ENCODE results near the gene PRKACG.
A peak's percentile ranks its signal among the peaks of the same experiment; 100 is the strongest.

The PRKACG gene

GRCh38 chr9:69019808-69020207, 5.9 kb upstream of the PRKACG start:
- H3K9ac ChIP-seq (ENCODE audit: low read length) = no peak overlapping the region
- no peak overlapping the region for H3K4me3 ChIP-seq (ENCODE audit: low read length)
- no peaks in the 10 kb centered on the region for H3K9me3 ChIP-seq (replicated peaks; ENCODE audit: insufficient read depth, low read length)
- H3K4me2 ChIP-seq (ENCODE audit: low read depth, low read length) = no peak overlapping the region
- no peaks in the 10 kb centered on the region for H3K27me3 ChIP-seq (replicated peaks; ENCODE audit: insufficient read depth, low read length)
- peak; percentile 10 for DNase-seq
- H2AFZ ChIP-seq (ENCODE audit: low read length) = no peak overlapping the region
- TF ChIP-seq CTCF (IDR thresholded peaks at IDR 0.05; ENCODE audit: low read length) = no peak
- no peak for TF ChIP-seq EZH2 (optimal IDR thresholded peaks at IDR 0.05; ENCODE audit: low read depth, low read length)
- no peak for TF ChIP-seq EZH2phosphoT487 (IDR thresholded peaks at IDR 0.05; ENCODE audit: low read length)
- no peaks in the 10 kb centered on the region for H3K4me1 ChIP-seq (ENCODE audit: low read length)
- H4K20me1 ChIP-seq (ENCODE audit: insufficient read depth, low read length) = no peaks in the 10 kb centered on the region
- H3F3A ChIP-seq (ENCODE audit: insufficient read depth, low read length) = no peaks in the 10 kb centered on the region
- no peaks in the 10 kb centered on the region for H3K79me2 ChIP-seq (ENCODE audit: low read length)
- no peaks in the 10 kb centered on the region for H3K9me2 ChIP-seq (replicated peaks; ENCODE audit: insufficient read depth, low read length)
- no peak overlapping the region for H3K27ac ChIP-seq (ENCODE audit: low read length)
- H3K36me3 ChIP-seq (replicated peaks; ENCODE audit: insufficient read depth, low read length) = no peaks in the 10 kb centered on the region

GRCh38 chr9:69018737-69019136, 4.8 kb upstream of the PRKACG start:
- Histone ChIP-seq H2AFZ (ENCODE audit: low read length) (no peak overlapping the region), H3K9me3 (replicated peaks; ENCODE audit: insufficient read depth, low read length) (no peaks in the 10 kb centered on the region), H3K36me3 (replicated peaks; ENCODE audit: insufficient read depth, low read length) (no peaks in the 10 kb centered on the region), H3K4me2 (ENCODE audit: low read depth, low read length) (no peak overlapping the region), H3K9me2 (replicated peaks; ENCODE audit: insufficient read depth, low read length) (no peaks in the 10 kb centered on the region), H3K79me2 (ENCODE audit: low read length) (no peaks in the 10 kb centered on the region), H3K9ac (ENCODE audit: low read length) (no peak overlapping the region), H4K20me1 (ENCODE audit: insufficient read depth, low read length) (no peaks in the 10 kb centered on the region), H3K27ac (ENCODE audit: low read length) (no peak overlapping the region), H3F3A (ENCODE audit: insufficient read depth, low read length) (no peaks in the 10 kb centered on the region), H3K4me1 (ENCODE audit: low read length) (no peaks in the 10 kb centered on the region), H3K4me3 (ENCODE audit: low read length) (no peak overlapping the region), H3K27me3 (replicated peaks; ENCODE audit: insufficient read depth, low read length) (no peaks in the 10 kb centered on the region)
- no peak for DNase-seq
- no peak for TF ChIP-seq CTCF (IDR thresholded peaks at IDR 0.05; ENCODE audit: low read length)
- no peak for TF ChIP-seq EZH2phosphoT487 (IDR thresholded peaks at IDR 0.05; ENCODE audit: low read length)
- no peak for TF ChIP-seq EZH2 (optimal IDR thresholded peaks at IDR 0.05; ENCODE audit: low read depth, low read length)

DNA sequence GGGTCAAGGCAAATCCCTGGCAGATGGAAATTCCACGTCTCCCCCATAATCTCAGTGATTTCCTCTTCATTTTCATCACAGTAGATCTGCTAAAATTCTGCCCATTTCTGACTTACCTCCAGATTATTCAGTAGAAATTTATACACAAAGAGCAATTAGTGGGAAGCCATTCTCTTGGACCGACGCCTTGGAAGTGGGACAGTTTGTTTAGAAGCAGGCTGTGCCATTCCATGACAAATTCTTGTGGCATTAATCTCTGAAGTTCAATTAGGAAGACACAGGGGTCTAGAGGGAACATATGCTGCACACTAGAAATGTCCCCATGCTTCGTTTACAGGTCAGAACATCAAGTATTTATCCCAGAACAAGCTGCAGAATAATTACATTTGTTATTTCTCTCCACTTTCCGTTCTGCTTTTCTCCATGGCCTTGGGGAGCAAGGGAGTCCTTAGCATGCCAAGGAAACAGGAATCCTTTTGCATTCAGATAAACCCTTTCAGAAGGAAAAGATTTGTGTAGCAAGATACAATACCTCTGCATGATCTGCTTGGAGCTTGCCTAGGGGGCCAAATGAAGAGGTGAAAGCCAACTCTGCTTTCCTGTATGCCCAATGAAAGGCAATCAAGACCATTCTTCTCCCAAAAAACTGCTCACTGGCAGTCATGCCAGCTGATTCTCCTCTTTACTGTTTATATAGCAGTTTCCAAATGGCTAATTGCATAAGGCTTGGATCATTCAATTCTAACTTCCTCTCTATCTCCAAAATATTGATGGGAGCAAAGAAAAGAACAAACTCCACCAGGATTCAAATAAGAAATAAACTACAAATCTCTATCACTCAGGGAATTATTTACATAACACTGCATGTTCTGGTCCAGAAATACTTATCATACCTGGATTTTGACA, 2.5 kb upstream of the PRKACG start:
- Histone ChIP-seq H2AFZ (ENCODE audit: low read length) (no peak overlapping the region), H3K27ac (ENCODE audit: low read length) (no peak overlapping the region), H3K4me1 (ENCODE audit: low read length) (no peaks in the 10 kb centered on the region), H3K9me3 (replicated peaks; ENCODE audit: insufficient read depth, low read length) (no peaks in the 10 kb centered on the region), H3K36me3 (replicated peaks; ENCODE audit: insufficient read depth, low read length) (no peaks in the 10 kb centered on the region), H3K27me3 (replicated peaks; ENCODE audit: insufficient read depth, low read length) (no peaks in the 10 kb centered on the region), H3K9me2 (replicated peaks; ENCODE audit: insufficient read depth, low read length) (no peaks in the 10 kb centered on the region), H3K9ac (ENCODE audit: low read length) (no peak overlapping the region), H3K4me2 (ENCODE audit: low read depth, low read length) (no peak overlapping the region), H3K79me2 (ENCODE audit: low read length) (no peaks in the 10 kb centered on the region), H3K4me3 (ENCODE audit: low read length) (no peak overlapping the region), H4K20me1 (ENCODE audit: insufficient read depth, low read length) (no peaks in the 10 kb centered on the region), H3F3A (ENCODE audit: insufficient read depth, low read length) (no peaks in the 10 kb centered on the region)
- no peak for DNase-seq
- TF ChIP-seq EZH2phosphoT487 (IDR thresholded peaks at IDR 0.05; ENCODE audit: low read length) = no peak
- no peak for TF ChIP-seq EZH2 (optimal IDR thresholded peaks at IDR 0.05; ENCODE audit: low read depth, low read length)
- no peak for TF ChIP-seq CTCF (IDR thresholded peaks at IDR 0.05; ENCODE audit: low read length)

Measured in MM.1S (cell line).